ENCODE results near the gene PARP15.

DNA sequence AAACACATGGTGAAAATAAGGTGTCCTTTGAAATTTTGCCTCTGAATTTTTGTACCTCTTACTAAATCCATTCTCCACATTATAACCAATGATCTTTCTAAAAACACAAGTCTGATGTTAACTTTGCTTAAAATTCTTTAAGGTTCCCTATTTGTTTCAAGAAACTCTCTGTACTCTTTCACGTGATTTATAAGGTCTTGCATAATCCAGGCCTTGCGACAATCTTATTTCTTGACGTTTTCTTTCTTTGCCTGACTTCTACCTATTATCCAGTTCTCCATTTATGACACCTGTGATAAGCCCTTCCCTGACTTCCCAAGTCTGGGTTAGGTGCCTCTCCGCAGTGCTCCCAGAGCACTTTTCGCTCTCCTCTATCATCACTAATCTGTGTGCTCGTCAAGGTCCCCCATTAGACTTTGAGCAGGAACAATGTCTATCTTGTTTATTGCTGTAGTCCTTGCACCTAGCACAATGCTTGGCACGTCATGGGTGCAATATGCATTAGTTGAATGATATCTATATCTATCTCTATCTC lies 38.4 kb upstream of the PARP15 start:
- TF ChIP-seq, protein P1, sequence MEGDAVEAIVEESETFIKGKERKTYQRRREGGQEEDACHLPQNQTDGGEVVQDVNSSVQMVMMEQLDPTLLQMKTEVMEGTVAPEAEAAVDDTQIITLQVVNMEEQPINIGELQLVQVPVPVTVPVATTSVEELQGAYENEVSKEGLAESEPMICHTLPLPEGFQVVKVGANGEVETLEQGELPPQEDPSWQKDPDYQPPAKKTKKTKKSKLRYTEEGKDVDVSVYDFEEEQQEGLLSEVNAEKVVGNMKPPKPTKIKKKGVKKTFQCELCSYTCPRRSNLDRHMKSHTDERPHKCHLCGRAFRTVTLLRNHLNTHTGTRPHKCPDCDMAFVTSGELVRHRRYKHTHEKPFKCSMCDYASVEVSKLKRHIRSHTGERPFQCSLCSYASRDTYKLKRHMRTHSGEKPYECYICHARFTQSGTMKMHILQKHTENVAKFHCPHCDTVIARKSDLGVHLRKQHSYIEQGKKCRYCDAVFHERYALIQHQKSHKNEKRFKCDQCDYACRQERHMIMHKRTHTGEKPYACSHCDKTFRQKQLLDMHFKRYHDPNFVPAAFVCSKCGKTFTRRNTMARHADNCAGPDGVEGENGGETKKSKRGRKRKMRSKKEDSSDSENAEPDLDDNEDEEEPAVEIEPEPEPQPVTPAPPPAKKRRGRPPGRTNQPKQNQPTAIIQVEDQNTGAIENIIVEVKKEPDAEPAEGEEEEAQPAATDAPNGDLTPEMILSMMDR (IDR thresholded peaks at IDR 0.05; ENCODE audit: insufficient read depth, low read length, poor library complexity, severe bottlenecking), result no peak
- no peak for TF ChIP-seq EZH2phosphoT487 (conservative IDR thresholded peaks at IDR 0.05; ENCODE audit: low read length)

Measured in SU-DHL-6 (cell line).